H1 (cell line): ENCODE results near the gene DIP2C. TPM values are rescaled to one million over a fixed set of nuclear protein-coding genes. Genes with fewer than 3 reads are reported as not detected.

Experiments used
- CTCF ChIA-PET: fragments of 300-600 bp; sonication (Branson Sonifier 250); formaldehyde crosslinking; loops from one replicate; lab custom pipeline; 2021; ENCODE audit not compliant: partially characterized antibody; lab: Charles Lee
- POLR2A ChIA-PET: fragments of 300-600 bp; sonication (Branson Sonifier 250); formaldehyde crosslinking; loops from one replicate; lab custom pipeline; 2021; ENCODE audit warnings: inconsistent platforms; ENCODE audit not compliant: partially characterized antibody; lab: Charles Lee
- DNase-seq, 2 experiments: peaks; one replicate each; pipeline versions ENCODE4 v3.0.0 to v3.0.0-alpha.2; 2010 to 2022; ENCODE audit warnings: low spot score in 2 of 2, low read depth in 1 of 2, mixed read lengths in 1 of 2
- FAIRE-seq: peaks from 2 replicates; lab custom pipeline; 2011; peaks lifted over from hg19 to GRCh38; lab: Jason Lieb, UNC
- H2AFZ ChIP-seq: 2 replicates; pipeline ENCODE4 v1.8.1; 2012; ENCODE audit warnings: low read length, inconsistent platforms
- H2AK5ac ChIP-seq: 2 replicates; pipeline ENCODE4 v1.6.1; 2013; ENCODE audit warnings: low read depth, low read length
- H2BK120ac ChIP-seq: replicated peaks from 2 replicates; pipeline ENCODE3; 2013; ENCODE audit warnings: low read depth, low read length, inconsistent platforms
- H2BK12ac ChIP-seq: 2 replicates; pipeline ENCODE4 v1.6.1; 2013; ENCODE audit warnings: low read depth, low read length
- H2BK15ac ChIP-seq: 2 replicates; pipeline ENCODE4 v1.6.1; 2013; ENCODE audit warnings: low read length
- H2BK20ac ChIP-seq: 2 replicates; pipeline ENCODE4 v1.6.1; 2013; ENCODE audit warnings: low read length
- H2BK5ac ChIP-seq: 2 replicates; pipeline ENCODE4 v1.6.1; 2013; ENCODE audit warnings: low read depth, low read length
- H3K14ac ChIP-seq: 2 replicates; pipeline ENCODE4 v1.6.1; 2013; ENCODE audit warnings: inconsistent platforms; ENCODE audit not compliant: insufficient read length
- H3K18ac ChIP-seq: 2 replicates; pipeline ENCODE4 v1.6.1; 2013; ENCODE audit warnings: low read length; ENCODE audit errors: extremely low read depth
- H3K23ac ChIP-seq: 2 replicates; pipeline ENCODE4 v1.6.1; 2013; ENCODE audit warnings: inconsistent platforms; ENCODE audit not compliant: insufficient read length
- H3K23me2 ChIP-seq: 2 replicates; pipeline ENCODE4 v1.6.1; 2013; ENCODE audit warnings: low read depth, low read length
- H3K27ac ChIP-seq: 2 replicates; pipeline ENCODE4 v1.6.1; 2011; ENCODE audit warnings: low read depth, low read length, inconsistent platforms
- H3K27me3 ChIP-seq, 4 experiments: replicated peaks in 1 of 4; 1 replicate in 1 of 4; 2 replicates in 3 of 4; pipeline versions ENCODE4 v1.6.1 to v1.8.1; 2011 to 2013; ENCODE audit warnings: low read length in 3 of 4, mild to moderate bottlenecking in 3 of 4, inconsistent platforms in 2 of 4, mixed read lengths in 2 of 4, moderate library complexity in 1 of 4; ENCODE audit not compliant: control insufficient read depth in 3 of 4, insufficient read depth in 3 of 4; ENCODE audit errors: extremely low read depth in 1 of 4
- H3K36me3 ChIP-seq, 4 experiments: 2 replicates each; pipeline versions ENCODE4 v1.6.1 to v1.8.1; 2011 to 2013; ENCODE audit warnings: mild to moderate bottlenecking in 4 of 4, low read length in 3 of 4, moderate library complexity in 2 of 4, control low read depth in 1 of 4, inconsistent platforms in 1 of 4; ENCODE audit not compliant: insufficient read depth in 4 of 4, control insufficient read depth in 2 of 4
- H3K4ac ChIP-seq: replicated peaks from 2 replicates; pipeline ENCODE3; 2013; ENCODE audit warnings: low read length, low read depth, mixed read lengths, inconsistent platforms; ENCODE audit not compliant: insufficient read length
- H3K4me1 ChIP-seq, 4 experiments: replicated peaks in 1 of 4; 1 replicate in 1 of 4; 2 replicates in 3 of 4; pipeline versions ENCODE4 v1.6.1 to v1.8.1; 2011 to 2013; ENCODE audit warnings: low read length in 3 of 4, inconsistent platforms in 2 of 4, mixed read lengths in 1 of 4; ENCODE audit not compliant: insufficient read depth in 4 of 4, control insufficient read depth in 3 of 4
- H3K4me2 ChIP-seq, 2 experiments: 2 replicates each; pipeline versions ENCODE4 v1.6.1 to v1.8.1; 2011 to 2013; ENCODE audit warnings: low read depth in 2 of 2, low read length in 2 of 2, control low read depth in 1 of 2, inconsistent platforms in 1 of 2, mild to moderate bottlenecking in 1 of 2; ENCODE audit not compliant: insufficient read depth in 1 of 2
- H3K4me3 ChIP-seq, 4 experiments: fragments of 200-600, 300-600 bp in 1 of 4; sonication (generic), shearing (Covaris generic), sonication (Bioruptor Twin) in 1 of 4; 2 replicates each; pipeline versions ENCODE4 v1.5.1 to v1.8.1; 2011 to 2016; ENCODE audit warnings: low read length in 4 of 4, low read depth in 3 of 4, control low read depth in 2 of 4, inconsistent platforms in 2 of 4, mild to moderate bottlenecking in 2 of 4, mixed read lengths in 1 of 4, moderate library complexity in 1 of 4; ENCODE audit not compliant: insufficient read depth in 2 of 4; ENCODE audit errors: extremely low read depth in 1 of 4
- H3K56ac ChIP-seq: replicated peaks from 2 replicates; pipeline ENCODE3; 2013; ENCODE audit warnings: low read depth, mild to moderate bottlenecking, mixed read lengths, low read length, inconsistent platforms; ENCODE audit not compliant: insufficient read length
- H3K79me1 ChIP-seq: 2 replicates; pipeline ENCODE4 v1.6.1; 2013; ENCODE audit warnings: low read depth, low read length, control low read depth
- H3K79me2 ChIP-seq, 2 experiments: 2 replicates each; pipeline versions ENCODE4 v1.6.1 to v1.8.1; 2012 to 2013; ENCODE audit warnings: low read length in 2 of 2, mild to moderate bottlenecking in 2 of 2, inconsistent platforms in 1 of 2; ENCODE audit not compliant: insufficient read depth in 2 of 2, control insufficient read depth in 1 of 2
- H3K9ac ChIP-seq, 4 experiments: replicated peaks in 1 of 4; 1 replicate in 1 of 4; 2 replicates in 3 of 4; pipeline versions ENCODE4 v1.6.1 to v1.8.1; 2011 to 2013; ENCODE audit warnings: low read depth in 3 of 4, low read length in 3 of 4, control low read depth in 2 of 4, mild to moderate bottlenecking in 2 of 4, moderate library complexity in 2 of 4, inconsistent platforms in 1 of 4; ENCODE audit errors: extremely low read depth in 1 of 4
- H3K9me3 ChIP-seq, 2 experiments: 2 replicates each; pipeline versions ENCODE4 v1.6.1 to v1.8.1; 2012 to 2013; ENCODE audit warnings: mild to moderate bottlenecking in 2 of 2, moderate library complexity in 2 of 2, control low read depth in 1 of 2, inconsistent platforms in 1 of 2, low read depth in 1 of 2, low read length in 1 of 2, mixed read lengths in 1 of 2; ENCODE audit not compliant: insufficient read depth in 2 of 2
- H4K20me1 ChIP-seq, 2 experiments: replicated peaks in 1 of 2; 2 replicates each; pipeline versions ENCODE3 to v1.8.1; 2011 to 2013; ENCODE audit warnings: inconsistent platforms in 2 of 2, low read length in 2 of 2, mild to moderate bottlenecking in 1 of 2; ENCODE audit not compliant: insufficient read depth in 2 of 2, control insufficient read depth in 1 of 2
- H4K5ac ChIP-seq: 2 replicates; pipeline ENCODE4 v1.6.1; 2013; ENCODE audit warnings: low read length, low read depth, mixed read lengths, inconsistent platforms; ENCODE audit not compliant: insufficient read length
- H4K8ac ChIP-seq: 2 replicates; pipeline ENCODE4 v1.8.0; 2013; ENCODE audit warnings: mild to moderate bottlenecking, moderate library complexity, low read length, inconsistent platforms; ENCODE audit not compliant: insufficient read depth; ENCODE audit errors: extremely low read depth
- H4K91ac ChIP-seq: replicated peaks from 2 replicates; pipeline ENCODE3; 2013; ENCODE audit warnings: low read length, mixed read lengths, inconsistent platforms; ENCODE audit not compliant: insufficient read length
- CHD2 ChIP-seq: IDR thresholded peaks from 2 replicates; pipeline ENCODE4 v1.6.1; 2012; ENCODE audit warnings: low read length, improper control_type of control experiment
- EP300 ChIP-seq, 2 experiments: IDR thresholded peaks; 1 replicate in 1 of 2; 2 replicates in 1 of 2; pipeline ENCODE4 v1.6.1; 2011 to 2012; ENCODE audit warnings: low read depth in 2 of 2, low read length in 2 of 2, mild to moderate bottlenecking in 2 of 2, borderline replicate concordance in 1 of 2, inconsistent platforms in 1 of 2, moderate library complexity in 1 of 2
- KDM4A ChIP-seq: IDR thresholded peaks from one replicate; pipeline ENCODE4 v1.7.1; 2012; ENCODE audit warnings: low read depth, mild to moderate bottlenecking, moderate library complexity, low read length, inconsistent platforms; ENCODE audit not compliant: severe bottlenecking
- RFX5 ChIP-seq: IDR thresholded peaks from 2 replicates; pipeline ENCODE4 v1.6.1; 2011; ENCODE audit warnings: low read depth, low read length, improper control_type of control experiment, borderline replicate concordance
- SP4 ChIP-seq: IDR thresholded peaks from 2 replicates; pipeline ENCODE4 v1.6.1; 2012; ENCODE audit warnings: low read length, inconsistent platforms
- SRF ChIP-seq: IDR thresholded peaks from 2 replicates; pipeline ENCODE4 v1.6.1; 2011; ENCODE audit warnings: mild to moderate bottlenecking, low read depth, low read length, moderate library complexity
- whole genome bisulfite sequencing, 2 experiments: shearing (Covaris generic) in 1 of 2; methylation state at CpG; one replicate each; pipeline versions ENCODE4 v1.1.6 to v1.1.7; 2013 to 2015; ENCODE audit warnings: low lambda C conversion rate in 2 of 2, mixed read lengths in 2 of 2, inconsistent platforms in 1 of 2, low coverage in 1 of 2, missing lambda C conversion rate in 1 of 2; ENCODE audit not compliant: insufficient replicate concordance in 2 of 2, insufficient coverage in 1 of 2, insufficient read length in 1 of 2; ENCODE audit errors: extremely low coverage in 1 of 2, missing lambda C conversion rate in 1 of 2; 5-methylcytosine and 5-hydroxymethylcytosine counted together
- polyA plus RNA-seq, 7 experiments: library from polyadenylated mRNA; depleted of rRNA in 3 of 7; stranded (reverse) in 5 of 7; unstranded in 2 of 7; fragments of >200 nt in 5 of 7; fragments of 200-250 nt in 2 of 7; gene quantifications; 1 replicate in 5 of 7; 2 replicates in 1 of 7; 4 replicates in 1 of 7; pipeline versions ENCODE4 v1.2.1 to v1.2.3, GENCODE V29; 2011 to 2013; ENCODE audit warnings: missing spikeins in 2 of 7, mixed read lengths in 2 of 7
- total RNA-seq: library from RNA; stranded (reverse); fragmentation: NEBNext Ultra II Directional; extraction: Animal tissue kit (Norgen Biotek cat#: 25700); gene quantifications from 2 replicates; pipeline ENCODE4 v1.2.1, GENCODE V29; 2021
- TF ChIP-seq, protein P1 (sequence below): IDR thresholded peaks from 2 replicates; pipeline ENCODE4 v1.6.1; 2012; ENCODE audit warnings: inconsistent platforms

DIP2C gene
- total and polyA plus RNA-seq, 2 of the 8 experiments (the other 6 are each of a cell fraction or from before 2014, with no cell fraction given): 3.8 to 9.3 TPM

- Histone ChIP-seq H3K79me1 (no peaks in the 10 kb centered on the region), H3K23ac (no peak overlapping the region), H4K5ac (no peak overlapping the region), H3K9ac (no peak overlapping the region), H3K79me2 (no peaks in the 10 kb centered on the region; a peak in 1 of 4 replicates), H2BK5ac (no peak overlapping the region), H3K27ac (no peak overlapping the region), H3K23me2 (peaks cover 2% of the 10 kb centered on the region; the same call in 1 of the 2 replicates), H3K4me1 (peaks cover 0 to 3% (median 0%) of the 10 kb centered on the region in 4 experiments; a peak in 2 of 7 replicates), H2BK20ac (no peak overlapping the region), H3K4ac (no peak overlapping the region), H3K56ac (no peak overlapping the region), H2AFZ (no peak overlapping the region), H4K91ac (no peak overlapping the region), H3K36me3 (no peaks in the 10 kb centered on the region), H2AK5ac (no peak overlapping the region), H3K4me2 (no peak overlapping the region), H4K20me1 (no peaks in the 10 kb centered on the region), H2BK12ac (no peak overlapping the region), H3K4me3 (no peak overlapping the region), H3K18ac (no peak overlapping the region), H4K8ac (no peak overlapping the region), H2BK15ac (no peak overlapping the region), H3K27me3 (no peaks in the 10 kb centered on the region), H3K9me3 (no peaks in the 10 kb centered on the region), H3K14ac (no peak overlapping the region), H2BK120ac (no peak overlapping the region)
- no peak for FAIRE-seq
- DNase-seq: no peak
- POLR2A ChIA-PET: no interaction called here
- CTCF ChIA-PET: interaction anchor here (0.7 kb wide), 1 partner anchor 68 kb away, joined by 3 read pairs; no protein-coding TSS in a partner anchor
- 83% methylated on average over 5 of the region's 5 CpGs; no CpG with 5 or more reads in 1 of the 2 experiments for WGBS, 2 experiments
- TF ChIP-seq KDM4A (no peak), EP300 (IDR thresholded peaks at IDR 0.05; ENCODE audit: borderline replicate concordance in 1 of 2, low read depth in 2 of 2, low read length in 2 of 2) (no peak), CHD2 (no peak), SP4 (no peak), RFX5 (no peak), SRF (no peak)
- TF ChIP-seq, protein P1, sequence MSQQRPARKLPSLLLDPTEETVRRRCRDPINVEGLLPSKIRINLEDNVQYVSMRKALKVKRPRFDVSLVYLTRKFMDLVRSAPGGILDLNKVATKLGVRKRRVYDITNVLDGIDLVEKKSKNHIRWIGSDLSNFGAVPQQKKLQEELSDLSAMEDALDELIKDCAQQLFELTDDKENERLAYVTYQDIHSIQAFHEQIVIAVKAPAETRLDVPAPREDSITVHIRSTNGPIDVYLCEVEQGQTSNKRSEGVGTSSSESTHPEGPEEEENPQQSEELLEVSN: no peak
Observed at GRCh38 chr10:536935-537334, 152.5 kb downstream of the DIP2C start.
